Naive B cell (primary cell): ENCODE results near the gene PLA2G5. TPM values are rescaled to one million over a fixed set of nuclear protein-coding genes. Genes with fewer than 3 reads are reported as not detected.
A peak's percentile ranks its signal among the peaks of the same experiment; 100 is the strongest.

Experiments used
- ATAC-seq, 2 donors: fragments of 150-1000 bp; cut with Tn5 transposase; 2 replicates each; pipeline ENCODE4 v1.10.0; 2021; ENCODE audit warnings: low read depth in 2 of 2, mild to moderate bottlenecking in 2 of 2, moderate library complexity in 2 of 2
- DNase-seq: peaks from one replicate; pipeline ENCODE4 v3.0.0; 2022
- H3K27ac Mint-ChIP-seq, 6 donors: one replicate each; pipeline ENCODE4 v1.8.0; 2020 to 2022; ENCODE audit warnings: mild to moderate bottlenecking in 6 of 6, mixed read lengths in 6 of 6, moderate library complexity in 5 of 6, inconsistent platforms in 2 of 6
- H3K27me3 Mint-ChIP-seq, 3 donors: one replicate each; pipeline ENCODE4 v1.8.0; 2021 to 2022; ENCODE audit warnings: mixed read lengths in 3 of 3, mild to moderate bottlenecking in 1 of 3
- H3K36me3 Mint-ChIP-seq, 2 donors: one replicate each; pipeline ENCODE4 v1.8.0; 2020 to 2022; ENCODE audit warnings: mixed read lengths in 2 of 2, inconsistent platforms in 1 of 2, mild to moderate bottlenecking in 1 of 2
- H3K4me1 Mint-ChIP-seq, 3 donors: one replicate each; pipeline ENCODE4 v1.8.0; 2020 to 2022; ENCODE audit warnings: mixed read lengths in 3 of 3, inconsistent platforms in 1 of 3, mild to moderate bottlenecking in 1 of 3, moderate library complexity in 1 of 3
- H3K4me3 Mint-ChIP-seq, 8 donors: one replicate each; pipeline ENCODE4 v1.8.0; 2020 to 2022; ENCODE audit warnings: mild to moderate bottlenecking in 8 of 8, mixed read lengths in 8 of 8, moderate library complexity in 8 of 8, inconsistent platforms in 2 of 8
- H3K9me3 Mint-ChIP-seq, 7 donors: one replicate each; pipeline ENCODE4 v1.8.0; 2020 to 2022; ENCODE audit warnings: mixed read lengths in 7 of 7, mild to moderate bottlenecking in 5 of 7, inconsistent platforms in 2 of 7, moderate library complexity in 1 of 7
- polyA plus RNA-seq, 6 donors: library from polyadenylated mRNA; unstranded; fragments of 300-500 nt; fragmentation: Illumina TruSeq; gene quantifications; one replicate each; pipeline ENCODE4 v1.2.3, GENCODE V29; 2021; ENCODE audit warnings: low read depth in 6 of 6

The PLA2G5 gene
- polyA plus RNA-seq, 6 donors from 2014 or later, result not detected

DNA sequence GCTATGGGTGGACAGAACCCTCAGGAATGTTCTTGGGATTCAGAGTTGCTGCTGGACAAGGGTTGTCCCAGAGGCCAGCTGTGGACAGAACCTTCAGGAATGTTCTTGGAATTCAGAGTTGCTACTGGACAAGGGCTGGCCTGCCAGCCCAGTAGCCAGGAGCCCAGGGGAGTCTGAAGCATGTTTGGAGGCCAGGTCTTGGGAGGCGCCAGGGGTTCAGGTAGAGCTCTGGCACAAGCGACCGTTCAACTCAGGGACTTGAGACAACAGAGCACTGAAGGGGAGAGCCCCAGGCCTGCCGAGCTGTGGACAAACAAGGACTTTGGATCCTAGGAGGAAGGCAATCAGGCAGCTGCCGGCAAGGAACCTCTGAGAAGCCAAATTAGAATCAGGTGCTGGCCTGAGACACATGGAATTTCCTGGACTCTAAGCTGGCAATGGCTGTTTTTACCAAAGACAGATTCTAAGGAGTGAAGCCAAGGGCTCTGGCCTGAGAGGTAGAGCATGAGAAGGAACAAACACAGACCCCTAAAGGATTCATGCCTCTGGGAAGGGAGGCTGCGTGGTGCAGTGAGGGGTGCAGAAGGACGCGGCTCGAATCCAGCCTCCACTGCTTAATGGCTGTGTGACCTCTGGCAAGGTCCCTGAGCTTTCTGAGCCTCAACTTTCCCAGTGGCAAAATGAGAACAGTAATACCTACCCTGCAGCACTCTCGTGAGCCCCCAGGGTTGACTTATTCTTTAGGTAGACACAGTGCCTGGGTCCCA, 13.4 kb downstream of the PLA2G5 start:
- H3K27ac Mint-ChIP-seq, result peak overlapping the region in 4 of 6 donors; percentile 6 to 68 (median 34)
- H3K9me3 Mint-ChIP-seq, result no peaks in the 10 kb centered on the region
- ATAC-seq, result no peak
- H3K36me3 Mint-ChIP-seq, result no peaks in the 10 kb centered on the region
- H3K4me1 Mint-ChIP-seq, result peaks cover 43 to 82% (median 68%) of the 10 kb centered on the region in 3 donors
- DNase-seq, result no peak
- H3K4me3 Mint-ChIP-seq, result peak overlapping the region in 1 of 8 donors; percentile 6
- H3K27me3 Mint-ChIP-seq, result no peaks in the 10 kb centered on the region

DNA sequence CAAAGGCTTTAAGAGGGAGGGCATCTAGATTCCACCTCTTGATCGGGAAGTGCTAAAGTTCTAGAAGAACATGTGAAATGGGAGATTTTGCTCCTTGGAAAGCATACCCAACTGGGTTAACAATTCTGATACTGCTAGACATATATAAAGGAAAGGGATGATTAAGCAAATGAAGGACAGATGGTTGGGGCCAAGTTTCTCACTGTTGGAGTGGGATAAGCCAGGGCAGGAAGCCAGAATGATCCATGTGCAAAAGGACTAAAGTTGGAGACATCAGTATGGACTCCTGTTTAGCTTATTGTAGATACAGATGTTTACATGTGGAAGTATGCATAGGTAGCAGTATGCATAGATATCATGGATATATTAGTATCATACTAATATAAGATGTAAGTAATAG, 16.8 kb downstream of the PLA2G5 start:
- no peaks in the 10 kb centered on the region for H3K36me3 Mint-ChIP-seq
- no peak for ATAC-seq
- H3K4me1 Mint-ChIP-seq, result peaks cover 15 to 48% (median 38%) of the 10 kb centered on the region in 3 donors
- peaks cover 0 to 9% (median 7%) of the 10 kb centered on the region in 3 donors for H3K27me3 Mint-ChIP-seq
- peaks cover 0 to 2% (median 0%) of the 10 kb centered on the region in 7 donors for H3K9me3 Mint-ChIP-seq
- no peak for DNase-seq
- no peak overlapping the region for H3K4me3 Mint-ChIP-seq
- peak overlapping the region in 1 of 6 donors; percentile 86 for H3K27ac Mint-ChIP-seq

DNA sequence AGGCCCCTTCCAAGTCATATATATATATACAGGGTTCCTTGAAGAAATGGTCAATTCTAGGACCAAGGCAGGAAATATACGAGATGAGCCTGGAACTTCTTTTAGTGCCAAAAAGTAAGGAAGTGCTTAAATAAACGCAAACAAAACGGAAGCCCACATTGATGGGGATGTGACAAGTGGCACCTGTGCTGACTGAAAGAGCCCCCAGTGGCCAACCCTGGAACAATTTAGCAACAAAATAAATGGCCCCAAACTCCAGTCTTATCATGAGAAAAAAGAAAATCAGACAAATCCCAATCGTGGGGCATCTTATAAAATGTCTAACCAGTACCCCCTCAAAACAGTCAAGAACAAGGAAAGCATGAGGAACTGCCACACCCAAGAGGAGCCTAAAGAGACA, 17.7 kb downstream of the PLA2G5 start:
- DNase-seq (no peak), ATAC-seq (no peak)
- peaks cover 0 to 2% (median 0%) of the 10 kb centered on the region in 7 donors for H3K9me3 Mint-ChIP-seq
- H3K36me3 Mint-ChIP-seq, result no peaks in the 10 kb centered on the region
- no peak overlapping the region for H3K27ac Mint-ChIP-seq
- peaks cover 0 to 9% (median 7%) of the 10 kb centered on the region in 3 donors for H3K27me3 Mint-ChIP-seq
- H3K4me1 Mint-ChIP-seq, result peaks cover 7 to 39% (median 30%) of the 10 kb centered on the region in 3 donors
- H3K4me3 Mint-ChIP-seq, result no peak overlapping the region

DNA sequence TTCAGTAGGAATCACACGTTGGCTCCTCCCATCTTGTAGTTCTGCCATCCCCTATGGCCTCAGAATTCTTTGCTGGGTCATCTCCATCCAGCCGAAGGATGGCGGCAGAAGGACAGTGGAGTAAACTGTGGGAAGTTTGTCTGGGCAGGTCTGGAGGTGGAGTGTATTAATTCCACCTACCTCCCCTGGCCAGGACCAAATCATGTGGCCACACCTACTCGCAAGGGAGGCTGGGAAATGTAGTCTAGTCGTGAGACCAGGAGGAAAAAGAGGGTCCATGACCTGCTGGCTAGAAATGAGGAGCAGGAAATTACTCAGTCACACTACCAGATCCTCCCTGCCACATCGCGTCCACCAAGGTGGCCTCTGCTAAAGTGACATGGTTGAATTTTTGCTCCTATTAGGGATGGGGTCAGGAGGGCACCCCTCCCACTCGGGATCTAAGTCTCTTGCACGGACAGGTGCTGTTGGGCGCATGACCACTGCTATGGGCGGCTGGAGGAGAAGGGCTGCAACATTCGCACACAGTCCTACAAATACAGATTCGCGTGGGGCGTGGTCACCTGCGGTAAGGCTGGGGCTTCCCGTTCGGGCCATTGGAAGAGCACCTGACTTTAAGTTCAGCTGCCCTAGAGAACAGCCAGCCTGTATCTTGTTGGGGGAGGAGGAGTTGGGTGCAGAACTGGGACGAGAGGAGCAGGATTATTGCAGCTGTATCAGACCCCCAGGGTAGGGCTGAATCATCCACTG, 19.5 kb downstream of the PLA2G5 start:
- DNase-seq, result no peak
- Mint-ChIP-seq H3K9me3 (peaks cover 0 to 2% (median 0%) of the 10 kb centered on the region in 7 donors), H3K36me3 (no peaks in the 10 kb centered on the region), H3K27ac (no peak overlapping the region), H3K4me3 (no peak overlapping the region), H3K4me1 (peaks cover 0 to 24% (median 18%) of the 10 kb centered on the region in 3 donors), H3K27me3 (peaks cover 0 to 20% (median 16%) of the 10 kb centered on the region in 3 donors)
- ATAC-seq, result no peak

DNA sequence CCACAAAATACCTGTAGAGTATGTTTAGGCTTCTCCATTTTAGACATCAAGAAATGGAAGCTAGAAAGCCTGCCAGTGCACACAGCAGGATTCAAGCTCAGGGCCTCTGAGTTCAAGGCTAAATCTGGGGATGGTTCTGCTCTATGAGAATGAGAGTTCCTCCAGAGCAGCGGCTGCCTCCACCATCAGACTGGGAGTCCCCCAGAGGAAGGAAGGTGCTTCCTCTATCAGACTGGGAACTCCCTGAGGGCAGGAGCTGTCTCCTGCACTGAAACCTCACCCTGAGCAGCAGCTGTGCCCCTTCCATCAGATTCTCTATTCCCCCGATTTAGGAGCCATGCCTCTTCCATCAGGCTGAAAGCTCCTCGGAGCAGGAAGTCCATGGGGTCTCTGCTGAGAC, 20.1 kb downstream of the PLA2G5 start:
- Mint-ChIP-seq H3K4me1 (peaks cover 0 to 18% (median 12%) of the 10 kb centered on the region in 3 donors), H3K27me3 (peaks cover 0 to 20% (median 16%) of the 10 kb centered on the region in 3 donors), H3K27ac (no peak overlapping the region), H3K4me3 (no peak overlapping the region), H3K9me3 (peaks cover 0 to 2% (median 0%) of the 10 kb centered on the region in 7 donors), H3K36me3 (no peaks in the 10 kb centered on the region)
- ATAC-seq (no peak), DNase-seq (no peak)

DNA sequence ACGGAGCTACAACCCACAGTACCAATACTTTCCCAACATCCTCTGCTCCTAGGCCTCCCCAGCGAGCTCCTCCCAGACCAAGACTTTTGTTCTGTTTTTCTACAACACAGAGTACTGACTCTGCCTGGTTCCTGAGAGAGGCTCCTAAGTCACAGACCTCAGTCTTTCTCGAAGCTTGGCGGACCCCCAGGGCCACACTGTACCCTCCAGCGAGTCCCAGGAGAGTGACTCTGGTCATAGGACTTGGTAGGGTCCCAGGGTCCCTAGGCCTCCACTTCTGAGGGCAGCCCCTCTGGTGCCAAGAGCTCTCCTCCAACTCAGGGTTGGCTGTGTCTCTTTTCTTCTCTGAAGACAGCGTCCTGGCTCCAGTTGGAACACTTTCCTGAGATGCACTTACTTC, 20.6 kb downstream of the PLA2G5 start:
- ATAC-seq (no peak), DNase-seq (no peak)
- Mint-ChIP-seq H3K27me3 (peaks cover 0 to 20% (median 16%) of the 10 kb centered on the region in 3 donors), H3K4me1 (peaks cover 0 to 13% (median 7%) of the 10 kb centered on the region in 3 donors), H3K9me3 (peaks cover 0 to 2% (median 0%) of the 10 kb centered on the region in 7 donors), H3K36me3 (no peaks in the 10 kb centered on the region), H3K4me3 (no peak overlapping the region), H3K27ac (no peak overlapping the region)

DNA sequence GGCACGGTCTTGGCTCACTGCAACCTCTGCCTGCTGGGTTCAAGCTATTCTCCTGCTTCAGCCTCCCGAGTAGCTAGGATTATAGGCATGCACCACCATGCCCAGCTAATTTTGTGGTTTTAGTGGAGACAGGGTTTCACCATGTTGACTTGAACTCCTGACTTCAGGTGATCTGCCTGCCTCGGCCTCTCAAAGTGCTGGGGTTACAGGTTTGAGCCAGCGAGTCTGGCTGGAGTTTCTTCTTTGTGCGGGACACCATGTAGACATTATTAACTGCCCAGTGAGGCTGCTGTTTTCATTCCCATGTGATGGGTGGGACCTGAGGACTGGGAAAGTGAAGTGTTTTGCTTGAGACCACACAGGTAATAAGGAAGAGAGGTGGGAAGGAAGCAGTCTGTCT, 23.3 kb downstream of the PLA2G5 start:
- H3K36me3 Mint-ChIP-seq, result no peaks in the 10 kb centered on the region
- ATAC-seq (no peak), DNase-seq (no peak)
- H3K4me1 Mint-ChIP-seq, result peaks cover 0 to 5% (median 0%) of the 10 kb centered on the region in 3 donors
- H3K27me3 Mint-ChIP-seq, result peaks cover 0 to 20% (median 16%) of the 10 kb centered on the region in 3 donors
- H3K27ac Mint-ChIP-seq, result peak overlapping the region in 3 of 6 donors; percentile 15 to 85 (median 59)
- peaks cover 0 to 2% (median 0%) of the 10 kb centered on the region in 7 donors for H3K9me3 Mint-ChIP-seq
- peak overlapping the region in 1 of 8 donors; percentile 35 for H3K4me3 Mint-ChIP-seq

DNA sequence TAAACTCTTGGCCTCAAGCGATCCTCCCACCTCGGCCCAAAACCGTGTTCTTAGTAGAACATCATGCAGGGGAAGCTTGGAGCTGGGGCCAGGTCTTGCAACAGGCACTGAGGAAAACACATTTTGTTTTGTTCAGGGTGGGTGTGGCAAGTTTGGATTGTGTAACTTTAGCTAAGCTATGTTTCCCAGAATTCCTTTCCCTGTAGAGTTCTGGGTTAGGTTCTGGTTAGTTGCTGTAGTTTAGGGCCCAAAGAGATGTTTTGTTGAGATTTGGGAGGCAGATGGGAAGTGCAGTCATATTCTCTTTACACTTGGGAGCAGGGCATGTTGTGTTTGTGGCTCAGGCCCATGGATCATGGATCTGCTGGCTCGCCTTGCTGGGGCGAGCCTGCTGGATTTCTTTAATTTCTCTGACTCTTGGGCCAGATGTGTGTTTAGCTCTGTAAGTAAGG, 24.0 kb downstream of the PLA2G5 start:
- H3K27me3 Mint-ChIP-seq, result peaks cover 0 to 20% (median 16%) of the 10 kb centered on the region in 3 donors
- no peak for ATAC-seq
- H3K27ac Mint-ChIP-seq, result no peak overlapping the region
- no peak for DNase-seq
- peaks cover 0 to 2% (median 0%) of the 10 kb centered on the region in 7 donors for H3K9me3 Mint-ChIP-seq
- no peak overlapping the region for H3K4me3 Mint-ChIP-seq
- peaks cover 0 to 5% (median 0%) of the 10 kb centered on the region in 3 donors for H3K4me1 Mint-ChIP-seq
- H3K36me3 Mint-ChIP-seq, result no peaks in the 10 kb centered on the region

DNA sequence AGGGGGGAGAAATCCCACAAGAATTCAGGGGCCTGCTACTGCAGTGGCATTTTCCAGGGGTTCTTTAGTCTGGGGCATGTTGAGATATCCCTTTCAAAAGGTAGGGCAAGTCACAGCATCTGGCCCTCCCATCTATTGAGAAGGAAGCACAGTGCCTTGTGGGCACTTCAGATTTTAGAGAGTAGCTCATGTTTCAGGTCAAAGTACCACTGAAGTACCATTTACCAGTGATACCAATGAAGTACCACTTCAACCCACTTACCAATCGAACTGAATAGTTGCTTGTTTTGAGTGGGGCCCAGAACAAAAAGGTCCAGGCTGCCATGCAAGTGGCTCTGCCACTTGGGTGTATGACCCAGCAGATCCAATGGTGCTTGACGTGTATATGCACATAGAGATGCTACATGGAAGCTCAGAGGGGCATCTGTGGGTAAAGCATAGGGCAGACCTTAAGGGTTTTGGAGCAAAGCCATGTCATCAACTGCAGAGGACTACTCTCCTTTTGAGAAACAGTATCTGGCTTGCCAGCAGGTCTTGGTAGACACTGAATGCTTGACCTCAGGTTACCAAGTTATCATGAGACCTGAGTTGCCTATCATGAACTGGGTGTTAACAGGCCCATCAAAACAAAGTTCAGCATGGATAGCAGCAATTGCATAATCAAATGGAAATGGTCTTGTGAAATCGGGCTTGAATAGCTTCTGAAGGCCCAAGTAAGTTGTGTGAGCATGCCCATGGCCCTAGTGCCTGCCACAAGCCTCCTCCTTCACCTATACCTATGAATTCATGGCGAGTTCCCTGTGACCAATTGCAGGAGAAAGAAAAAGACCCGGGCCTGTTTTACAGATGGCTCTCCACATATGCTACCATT, 25.8 kb downstream of the PLA2G5 start:
- DNase-seq (no peak), ATAC-seq (no peak)
- Mint-ChIP-seq H3K4me3 (no peak overlapping the region), H3K9me3 (no peaks in the 10 kb centered on the region), H3K4me1 (peaks cover 0 to 2% (median 1%) of the 10 kb centered on the region in 3 donors), H3K27me3 (peaks cover under 1 to 14% (median 12%) of the 10 kb centered on the region in 3 donors), H3K27ac (no peak overlapping the region), H3K36me3 (no peaks in the 10 kb centered on the region)

DNA sequence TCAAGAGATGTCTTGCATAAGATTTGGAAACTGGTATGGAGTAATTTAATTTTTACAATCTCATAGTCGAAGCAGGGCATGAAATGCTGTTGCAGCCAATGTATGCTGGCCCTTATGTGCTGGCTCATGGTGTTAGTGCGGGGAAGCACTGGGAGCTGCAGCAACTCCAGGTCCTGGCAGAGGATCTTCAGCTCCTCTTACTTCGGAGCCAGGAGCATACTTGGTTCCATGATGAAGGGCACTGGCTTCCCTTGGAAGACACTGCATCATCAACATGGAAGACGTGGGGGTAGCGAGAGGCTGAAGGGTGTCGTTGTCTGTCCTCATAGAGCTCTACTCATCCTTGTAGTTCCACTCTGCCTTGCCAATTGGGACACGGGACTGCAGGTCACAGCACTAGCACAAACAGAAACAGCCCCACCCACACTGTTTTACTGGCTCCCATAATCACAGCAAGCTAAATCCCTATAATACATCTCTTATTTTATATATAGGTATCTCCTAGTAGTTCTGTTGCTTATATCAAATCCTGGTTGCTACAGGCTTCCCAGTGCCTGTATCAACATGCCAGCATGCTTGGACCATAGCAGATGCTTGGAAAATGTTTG, 26.9 kb downstream of the PLA2G5 start:
- no peak for ATAC-seq
- peaks cover 4 to 7% (median 5%) of the 10 kb centered on the region in 3 donors for H3K4me1 Mint-ChIP-seq
- no peak overlapping the region for H3K27ac Mint-ChIP-seq
- H3K36me3 Mint-ChIP-seq, result no peaks in the 10 kb centered on the region
- DNase-seq, result no peak
- H3K9me3 Mint-ChIP-seq, result no peaks in the 10 kb centered on the region
- peaks cover 4 to 11% (median 8%) of the 10 kb centered on the region in 3 donors for H3K27me3 Mint-ChIP-seq
- no peak overlapping the region for H3K4me3 Mint-ChIP-seq

DNA sequence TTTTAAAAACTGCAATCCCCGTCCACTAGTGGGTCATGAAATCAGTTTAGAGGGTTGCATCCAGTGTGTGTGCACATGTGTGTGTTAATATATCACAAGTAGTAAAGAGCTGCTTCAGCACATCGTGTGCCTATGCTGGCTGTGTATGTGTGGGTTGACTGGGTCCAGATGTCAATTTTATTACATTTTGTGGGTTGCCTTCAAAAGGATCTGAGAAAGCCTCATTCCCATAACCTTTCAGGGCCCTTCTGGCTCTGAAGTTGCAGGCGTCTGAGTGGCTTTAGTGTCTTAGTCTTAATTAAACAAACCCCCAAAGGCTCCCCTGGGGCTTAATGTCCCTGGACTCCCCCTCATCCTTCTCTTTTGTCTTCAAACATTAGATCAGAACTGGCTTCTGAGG, 29.5 kb downstream of the PLA2G5 start:
- Mint-ChIP-seq H3K4me1 (peaks cover 4 to 7% (median 5%) of the 10 kb centered on the region in 3 donors), H3K4me3 (no peak overlapping the region), H3K36me3 (no peaks in the 10 kb centered on the region), H3K27ac (no peak overlapping the region), H3K9me3 (no peaks in the 10 kb centered on the region), H3K27me3 (peaks cover 0 to 10% (median 0%) of the 10 kb centered on the region in 3 donors)
- DNase-seq (no peak), ATAC-seq (no peak)

DNA sequence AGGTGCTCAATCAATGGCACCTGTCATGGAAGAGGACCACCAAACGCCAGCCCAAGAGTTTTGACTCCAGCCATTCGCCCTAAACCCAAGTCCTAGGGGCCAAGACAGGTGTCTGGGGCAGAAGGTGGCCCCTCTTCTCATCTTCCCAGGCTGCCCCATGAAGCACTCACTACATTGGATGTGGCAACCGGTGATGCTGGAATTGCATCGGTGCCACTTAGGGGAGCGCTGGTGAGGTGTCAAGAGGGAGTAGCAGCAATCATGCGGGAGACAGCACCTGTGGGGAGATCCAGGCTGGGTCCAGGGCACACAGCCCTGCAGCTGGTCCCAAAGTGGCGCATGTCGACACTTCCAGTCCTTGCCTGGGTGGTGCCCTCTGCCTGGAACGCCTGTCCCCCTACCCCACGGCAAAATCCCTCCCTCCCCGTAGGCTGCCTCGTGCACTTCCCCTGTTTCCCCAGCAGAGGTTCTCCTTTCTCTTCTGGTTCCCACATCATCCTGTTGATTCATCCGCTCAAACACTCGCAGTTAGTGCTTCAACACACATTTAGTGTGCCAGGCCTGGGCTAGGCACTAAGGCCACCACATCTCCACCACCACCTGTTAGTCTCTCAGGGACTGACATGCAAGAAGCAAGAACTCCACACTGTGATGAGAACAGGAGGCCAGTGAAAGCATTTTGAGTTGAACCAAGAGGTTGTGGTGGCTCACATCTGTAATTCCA, 30.8 kb downstream of the PLA2G5 start:
- peaks cover 4 to 7% (median 5%) of the 10 kb centered on the region in 3 donors for H3K4me1 Mint-ChIP-seq
- no peaks in the 10 kb centered on the region for H3K36me3 Mint-ChIP-seq
- H3K9me3 Mint-ChIP-seq, result no peaks in the 10 kb centered on the region
- ATAC-seq (peak; percentile 66 to 84), DNase-seq (peak; percentile 55)
- H3K27me3 Mint-ChIP-seq, result peaks cover 0 to 10% (median 0%) of the 10 kb centered on the region in 3 donors
- peak overlapping the region in 2 of 8 donors; percentile 16 to 60 for H3K4me3 Mint-ChIP-seq
- peak overlapping the region in 1 of 6 donors; percentile 66 for H3K27ac Mint-ChIP-seq
